Endodermal cell (in vitro differentiated cells): Measurements from ENCODE around the gene LRRC34. TPM values are rescaled to one million over a fixed set of nuclear protein-coding genes. Genes with fewer than 3 reads are reported as not detected.

Experiments used
- DNase-seq: peaks from one replicate; pipeline ENCODE4 v3.0.0-alpha.2; 2017
- H3K27ac ChIP-seq: 2 replicates; pipeline ENCODE4 v1.5.1; 2013; ENCODE audit warnings: mild to moderate bottlenecking, low read depth, low read length, moderate library complexity
- H3K27me3 ChIP-seq: 2 replicates; pipeline ENCODE4 v1.6.1; 2013; ENCODE audit warnings: mild to moderate bottlenecking, low read length, moderate library complexity; ENCODE audit not compliant: insufficient read depth, control insufficient read depth, poor library complexity, severe bottlenecking
- H3K36me3 ChIP-seq: 2 replicates; pipeline ENCODE4 v1.7.0; 2013; ENCODE audit warnings: mild to moderate bottlenecking, low read length, moderate library complexity; ENCODE audit not compliant: control insufficient read depth, insufficient read depth
- H3K4me1 ChIP-seq: one replicate; pipeline ENCODE4 v1.7.0; 2013; ENCODE audit warnings: low read length; ENCODE audit not compliant: control insufficient read depth, insufficient read depth
- H3K4me3 ChIP-seq: 2 replicates; pipeline ENCODE4 v1.5.1; 2013; ENCODE audit warnings: mild to moderate bottlenecking, low read length, moderate library complexity
- H3K9ac ChIP-seq: 2 replicates; pipeline ENCODE4 v1.6.1; 2013; ENCODE audit warnings: mild to moderate bottlenecking, low read length, moderate library complexity; ENCODE audit not compliant: poor library complexity, severe bottlenecking; ENCODE audit errors: extremely low read depth
- H3K9me3 ChIP-seq: 2 replicates; pipeline ENCODE4 v1.6.1; 2013; ENCODE audit warnings: mild to moderate bottlenecking, low read length, moderate library complexity; ENCODE audit not compliant: control insufficient read depth
- H3K27ac Mint-ChIP-seq: 2 replicates; pipeline ENCODE4 v1.8.0; 2020; ENCODE audit warnings: mixed read lengths
- H3K27me3 Mint-ChIP-seq: 2 replicates; pipeline ENCODE4 v1.8.0; 2021; ENCODE audit warnings: mild to moderate bottlenecking, mixed read lengths; ENCODE audit not compliant: insufficient read depth
- H3K36me3 Mint-ChIP-seq: 2 replicates; pipeline ENCODE4 v1.8.0; 2020; ENCODE audit warnings: low read depth, mixed read lengths
- H3K4me1 Mint-ChIP-seq: 2 replicates; pipeline ENCODE4 v1.8.0; 2020; ENCODE audit warnings: mixed read lengths
- H3K4me3 Mint-ChIP-seq: 2 replicates; pipeline ENCODE4 v1.8.0; 2020; ENCODE audit warnings: mild to moderate bottlenecking, moderate library complexity, mixed read lengths
- H3K9me3 Mint-ChIP-seq: 2 replicates; pipeline ENCODE4 v1.8.0; 2020; ENCODE audit warnings: mild to moderate bottlenecking, mixed read lengths
- WGBS, 2 experiments: methylation state at CpG; one replicate each; pipeline versions ENCODE4 v1.1.5 to v1.1.7; 2013; ENCODE audit warnings: missing lambda C conversion rate in 2 of 2, mixed read lengths in 1 of 2; ENCODE audit not compliant: insufficient coverage in 1 of 2, insufficient read length in 1 of 2; 5-methylcytosine and 5-hydroxymethylcytosine counted together
- total RNA-seq, 2 donors: library from RNA; stranded (reverse); fragmentation: NEBNext Ultra II Directional in 1 of 2; extraction: Animal tissue kit (Norgen Biotek cat#: 25700) in 1 of 2; gene quantifications; 2 replicates in 1 of 2; 3 replicates in 1 of 2; pipeline ENCODE4 v1.2.1, GENCODE V29; 2021
- TF ChIP-seq, protein P1 (sequence below): fragments of 200-600 bp; sonication (generic); conservative IDR thresholded peaks from 2 replicates; pipeline ENCODE4 v1.5.0; 2021; ENCODE audit warnings: antibody characterized with exemption, mild to moderate bottlenecking

LRRC34 gene
- total RNA-seq, 2 donors from 2014 or later, result 5.6 to 11.3 TPM

DNA sequence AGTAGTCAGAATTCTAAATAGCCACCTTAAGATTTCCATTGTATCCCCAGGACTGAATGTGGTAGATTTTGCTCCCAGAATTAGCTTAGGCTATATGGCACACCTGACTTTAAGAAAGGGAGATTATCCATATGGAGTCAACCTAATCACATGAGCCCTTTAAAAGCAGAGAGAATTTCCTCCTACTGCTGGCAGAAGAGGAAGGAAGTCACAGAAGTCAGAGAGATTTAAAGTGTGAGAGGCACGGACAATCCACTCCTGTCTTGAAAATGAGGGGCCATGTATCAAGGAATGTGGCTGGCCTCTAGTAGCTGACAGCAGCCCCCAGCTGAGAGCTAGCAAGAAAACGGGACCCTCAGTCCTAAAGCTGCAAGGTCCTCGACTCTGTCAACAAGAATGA is 30.3 kb upstream of the LRRC34 start:
- Mint-ChIP-seq H3K27ac (no peak overlapping the region), H3K36me3 (no peaks in the 10 kb centered on the region), H3K9me3 (no peaks in the 10 kb centered on the region), H3K27me3 (no peaks in the 10 kb centered on the region), H3K4me1 (peaks cover 2% of the 10 kb centered on the region), H3K4me3 (no peak overlapping the region)
- 83 to 92% methylated on average over 3 of the region's 3 CpGs for WGBS, 2 experiments
- H3K9me3 ChIP-seq, result no peaks in the 10 kb centered on the region
- TF ChIP-seq, protein P1, sequence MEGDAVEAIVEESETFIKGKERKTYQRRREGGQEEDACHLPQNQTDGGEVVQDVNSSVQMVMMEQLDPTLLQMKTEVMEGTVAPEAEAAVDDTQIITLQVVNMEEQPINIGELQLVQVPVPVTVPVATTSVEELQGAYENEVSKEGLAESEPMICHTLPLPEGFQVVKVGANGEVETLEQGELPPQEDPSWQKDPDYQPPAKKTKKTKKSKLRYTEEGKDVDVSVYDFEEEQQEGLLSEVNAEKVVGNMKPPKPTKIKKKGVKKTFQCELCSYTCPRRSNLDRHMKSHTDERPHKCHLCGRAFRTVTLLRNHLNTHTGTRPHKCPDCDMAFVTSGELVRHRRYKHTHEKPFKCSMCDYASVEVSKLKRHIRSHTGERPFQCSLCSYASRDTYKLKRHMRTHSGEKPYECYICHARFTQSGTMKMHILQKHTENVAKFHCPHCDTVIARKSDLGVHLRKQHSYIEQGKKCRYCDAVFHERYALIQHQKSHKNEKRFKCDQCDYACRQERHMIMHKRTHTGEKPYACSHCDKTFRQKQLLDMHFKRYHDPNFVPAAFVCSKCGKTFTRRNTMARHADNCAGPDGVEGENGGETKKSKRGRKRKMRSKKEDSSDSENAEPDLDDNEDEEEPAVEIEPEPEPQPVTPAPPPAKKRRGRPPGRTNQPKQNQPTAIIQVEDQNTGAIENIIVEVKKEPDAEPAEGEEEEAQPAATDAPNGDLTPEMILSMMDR, result no peak
- H3K27ac ChIP-seq, result no peak overlapping the region
- H3K9ac ChIP-seq, result no peak overlapping the region
- H3K4me3 ChIP-seq, result no peak overlapping the region
- H3K4me1 ChIP-seq, result no peaks in the 10 kb centered on the region
- no peaks in the 10 kb centered on the region for H3K36me3 ChIP-seq
- DNase-seq, result no peak
- H3K27me3 ChIP-seq, result no peaks in the 10 kb centered on the region

DNA sequence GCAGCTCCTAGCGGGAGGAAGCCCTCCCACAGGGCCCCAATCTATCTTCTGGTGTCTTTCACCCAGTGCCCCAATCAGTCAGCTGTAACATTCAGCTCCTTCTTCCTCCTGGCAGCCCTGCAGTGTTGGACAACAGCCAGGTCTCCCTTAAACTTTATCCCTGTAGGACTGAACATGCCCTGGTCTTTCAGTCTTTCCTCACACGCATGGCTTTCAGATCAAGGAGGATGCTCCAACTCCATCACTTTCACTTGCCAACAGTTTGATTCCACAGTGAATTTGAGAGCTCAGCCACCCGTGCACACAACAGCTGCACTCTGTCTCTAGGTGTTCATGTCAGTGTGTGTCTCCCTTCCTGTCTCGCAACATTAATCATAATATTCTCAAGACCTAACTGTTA is 28.5 kb upstream of the LRRC34 start:
- TF ChIP-seq, protein P1, result no peak
- Histone ChIP-seq H3K9me3 (no peaks in the 10 kb centered on the region), H3K9ac (no peak overlapping the region), H3K27me3 (no peaks in the 10 kb centered on the region), H3K4me1 (no peaks in the 10 kb centered on the region), H3K27ac (no peak overlapping the region), H3K36me3 (no peaks in the 10 kb centered on the region), H3K4me3 (no peak overlapping the region)
- Mint-ChIP-seq H3K9me3 (no peaks in the 10 kb centered on the region), H3K4me3 (no peak overlapping the region), H3K27me3 (no peaks in the 10 kb centered on the region), H3K27ac (no peak overlapping the region), H3K4me1 (no peaks in the 10 kb centered on the region), H3K36me3 (no peaks in the 10 kb centered on the region)
- WGBS, 2 experiments, result 89 to 90% methylated on average over 1 to 4 of the region's 4 CpGs
- no peak for DNase-seq

DNA sequence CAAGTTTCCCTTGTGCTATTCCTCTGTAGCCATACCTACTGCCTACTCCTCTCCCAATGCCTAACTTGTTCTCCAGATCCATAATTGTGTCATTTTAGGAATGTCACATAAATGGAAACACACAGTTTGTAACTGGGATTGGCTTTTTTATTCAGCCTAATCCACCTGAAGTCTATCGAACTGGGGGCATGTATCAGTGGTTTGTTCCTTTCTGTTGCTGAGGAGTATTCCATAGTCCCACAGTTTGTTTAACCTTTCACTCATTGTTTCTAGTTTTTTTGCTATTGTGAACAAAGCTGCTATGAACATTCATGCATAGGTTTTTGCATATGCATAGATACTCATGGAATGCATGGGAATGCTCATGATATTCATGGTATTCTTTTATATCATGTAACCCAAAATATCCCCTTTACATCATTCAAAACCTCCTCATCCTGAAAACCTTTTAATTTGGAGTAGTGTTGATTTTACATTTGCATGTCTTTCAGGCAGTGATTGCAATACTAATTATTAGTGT is 25.9 kb upstream of the LRRC34 start:
- Histone ChIP-seq H3K4me1 (no peaks in the 10 kb centered on the region), H3K9ac (no peak overlapping the region), H3K27ac (no peak overlapping the region), H3K9me3 (no peaks in the 10 kb centered on the region), H3K27me3 (no peaks in the 10 kb centered on the region), H3K4me3 (no peak overlapping the region), H3K36me3 (no peaks in the 10 kb centered on the region)
- no peaks in the 10 kb centered on the region for H3K36me3 Mint-ChIP-seq
- no peak overlapping the region for H3K27ac Mint-ChIP-seq
- no peak for DNase-seq
- no peaks in the 10 kb centered on the region for H3K4me1 Mint-ChIP-seq
- TF ChIP-seq, protein P1, result no peak
- no peak overlapping the region for H3K4me3 Mint-ChIP-seq
- H3K9me3 Mint-ChIP-seq, result no peaks in the 10 kb centered on the region
- 90 to 100% methylated on average over 1 of the region's 1 CpG for WGBS, 2 experiments
- H3K27me3 Mint-ChIP-seq, result no peaks in the 10 kb centered on the region
